Measurements from ENCODE around the gene PTPRT.

DNA sequence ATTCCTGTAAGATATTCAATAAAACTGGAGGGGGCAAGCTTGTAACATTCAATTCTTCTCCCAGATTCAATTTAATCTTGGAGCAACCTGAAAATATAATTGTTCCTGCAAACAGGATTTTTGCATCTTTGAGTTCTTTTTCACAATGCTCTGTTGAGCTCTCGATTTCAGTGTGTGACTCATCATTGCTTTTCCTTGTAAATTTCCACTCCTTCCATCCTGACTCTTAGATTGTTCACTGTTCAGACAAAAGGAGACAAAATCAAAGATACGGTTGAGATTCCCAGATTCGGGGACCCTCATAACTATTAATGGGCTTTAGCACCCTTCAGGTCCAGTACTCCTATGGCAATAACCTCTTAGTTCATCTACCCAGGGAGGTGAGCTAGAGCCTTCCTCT is 999.6 kb downstream of the PTPRT start:
- TF ChIP-seq CTCF (conservative IDR thresholded peaks at IDR 0.05; ENCODE audit: low read depth, low read length) (no peak), EZH2phosphoT487 (IDR thresholded peaks at IDR 0.05; ENCODE audit: borderline replicate concordance, low read length) (no peak)

Measured in PC-3 (cell line).